Effector memory CD8-positive, alpha-beta T cell (primary cell): ENCODE results near the gene NR2F1.
A peak's percentile ranks its signal among the peaks of the same experiment; 100 is the strongest.

ENCODE experiments used
- ATAC-seq: fragments of 150-1000 bp; cut with Tn5 transposase; replicated peaks from 2 replicates; pipeline ENCODE4 v1.10.0; 2021; ENCODE audit warnings: mild to moderate bottlenecking, moderate library complexity
- DNase-seq, 3 experiments: peaks; one replicate each; pipeline ENCODE4 v3.0.0; 2021
- H3K27ac Mint-ChIP-seq, 2 donors: one replicate each; pipeline ENCODE4 v1.8.0; 2022; ENCODE audit warnings: mild to moderate bottlenecking in 2 of 2, mixed read lengths in 2 of 2, moderate library complexity in 2 of 2
- H3K27me3 Mint-ChIP-seq, 2 donors: one replicate each; pipeline ENCODE4 v1.8.0; 2022; ENCODE audit warnings: mixed read lengths in 2 of 2
- H3K36me3 Mint-ChIP-seq: one replicate; pipeline ENCODE4 v1.8.0; 2022; ENCODE audit warnings: mild to moderate bottlenecking, moderate library complexity, mixed read lengths; ENCODE audit not compliant: insufficient read depth
- H3K4me1 Mint-ChIP-seq, 2 donors: one replicate each; pipeline ENCODE4 v1.8.0; 2022; ENCODE audit warnings: low read depth in 2 of 2, mixed read lengths in 2 of 2
- H3K4me3 Mint-ChIP-seq, 2 donors: one replicate each; pipeline ENCODE4 v1.8.0; 2022; ENCODE audit warnings: mild to moderate bottlenecking in 2 of 2, mixed read lengths in 2 of 2, moderate library complexity in 2 of 2
- H3K9me3 Mint-ChIP-seq, 2 donors: one replicate each; pipeline ENCODE4 v1.8.0; 2022; ENCODE audit warnings: mixed read lengths in 2 of 2

NR2F1 gene

DNA sequence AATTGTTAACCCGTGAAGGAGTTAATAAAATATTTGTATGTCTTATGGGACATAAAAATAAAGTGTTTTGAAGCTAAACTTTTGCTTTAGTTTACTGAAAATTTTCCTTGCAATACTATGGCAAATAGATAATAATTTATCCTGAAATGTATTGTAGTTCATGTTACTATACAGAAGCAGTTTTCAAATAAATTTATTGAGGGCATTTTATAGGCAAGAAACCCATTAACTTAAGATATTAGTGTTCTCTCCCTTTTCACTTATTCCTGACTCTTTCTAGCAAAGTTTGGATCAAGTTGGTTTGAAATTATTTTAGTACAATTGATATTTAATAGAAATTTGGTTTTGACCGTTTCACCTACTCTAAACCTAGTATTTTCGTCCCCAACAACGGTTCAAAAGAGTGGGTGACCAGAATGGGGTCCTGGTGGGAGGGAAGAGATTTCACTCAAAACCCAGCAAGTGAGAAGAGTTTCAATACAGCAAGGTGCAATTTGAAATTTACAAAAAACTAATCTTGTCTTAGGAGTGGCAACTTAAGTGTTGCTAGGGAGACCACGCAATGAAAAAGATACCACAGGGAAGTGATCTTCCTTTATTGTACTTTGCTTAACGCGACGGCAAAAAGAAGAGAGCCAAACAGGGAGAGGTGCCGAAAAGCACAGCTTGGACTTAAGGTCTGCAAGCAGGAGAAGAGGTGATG is 28.4 kb downstream of the NR2F1 start:
- ATAC-seq (no peak), DNase-seq (no peak)
- Mint-ChIP-seq H3K4me1 (peaks cover 0 to 18% of the 10 kb centered on the region in 2 donors), H3K27me3 (peaks cover 0 to 75% of the 10 kb centered on the region in 2 donors), H3K36me3 (peaks cover 5% of the 10 kb centered on the region), H3K4me3 (no peak overlapping the region), H3K27ac (peak overlapping the region in 1 of 2 donors; percentile 55), H3K9me3 (no peaks in the 10 kb centered on the region)

DNA sequence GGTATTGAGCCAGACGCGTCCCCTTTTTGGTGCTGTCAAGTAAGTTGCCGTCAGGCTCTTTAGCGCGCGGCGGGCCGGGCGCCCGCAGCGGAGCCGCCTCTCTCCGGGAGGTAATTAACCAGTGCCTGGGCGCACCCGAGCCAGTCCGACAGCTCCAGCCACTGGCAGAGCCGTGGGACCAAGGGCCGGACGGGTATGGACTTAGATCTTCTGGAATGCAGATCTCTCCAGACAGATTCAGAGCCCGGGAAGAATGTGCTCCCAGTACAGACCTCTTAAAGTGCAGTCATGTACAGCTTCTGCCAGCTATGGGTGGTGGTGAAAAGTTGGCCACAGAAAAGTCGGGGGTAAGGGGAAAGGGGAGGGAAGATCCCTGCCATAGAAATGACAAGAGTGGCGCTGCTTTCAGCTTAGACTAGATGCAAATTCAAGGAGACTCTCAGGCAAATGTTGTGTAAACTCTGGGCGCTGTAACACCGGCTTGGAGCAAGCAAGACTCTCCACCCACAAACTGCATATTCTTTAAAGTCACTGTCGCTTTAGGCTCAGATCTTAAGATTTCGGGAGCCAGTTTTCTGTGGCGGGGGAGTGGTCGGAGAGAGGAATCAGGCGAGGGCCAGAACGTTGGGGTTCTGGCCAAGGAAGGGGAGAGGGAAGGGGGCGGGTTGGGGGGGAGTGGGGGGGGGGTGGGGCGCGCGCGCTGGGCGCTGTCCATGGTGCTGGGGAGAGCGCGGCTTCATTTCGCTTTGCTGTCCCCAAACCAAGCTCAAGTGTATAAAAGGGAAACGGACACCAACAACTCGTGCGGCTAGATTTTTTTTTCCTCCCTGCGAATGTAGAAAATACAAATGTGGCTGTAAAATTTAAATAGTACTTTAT is 29.2 kb downstream of the NR2F1 start:
- H3K27ac Mint-ChIP-seq: peak overlapping the region in 1 of 2 donors; percentile 55
- peak overlapping the region in 1 of 2 donors; percentile 10 for H3K4me3 Mint-ChIP-seq
- DNase-seq (no peak), ATAC-seq (peak; percentile 31)
- H3K9me3 Mint-ChIP-seq: no peaks in the 10 kb centered on the region
- peaks cover 0 to 69% of the 10 kb centered on the region in 2 donors for H3K27me3 Mint-ChIP-seq
- H3K4me1 Mint-ChIP-seq: peaks cover 0 to 18% of the 10 kb centered on the region in 2 donors
- peaks cover 5% of the 10 kb centered on the region for H3K36me3 Mint-ChIP-seq

DNA sequence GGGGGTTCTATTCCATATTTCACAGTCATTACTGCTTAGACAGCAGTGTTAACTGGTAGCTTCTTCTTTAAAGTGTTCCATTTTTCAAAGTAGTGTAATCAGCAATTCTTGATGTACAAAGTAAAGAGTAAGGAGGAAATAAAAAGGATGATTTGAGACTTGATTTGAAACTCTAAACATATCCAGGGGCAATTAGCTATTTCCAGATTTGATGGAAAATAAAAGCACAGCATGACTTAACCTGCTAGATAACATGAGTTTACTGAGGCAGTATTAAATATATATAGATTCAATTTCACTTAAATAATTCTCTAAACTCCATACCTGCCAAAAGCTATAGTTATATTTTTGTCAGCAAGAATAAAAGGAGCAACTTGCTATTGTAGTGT is 29.8 kb downstream of the NR2F1 start:
- no peak for ATAC-seq
- Mint-ChIP-seq H3K9me3 (no peaks in the 10 kb centered on the region), H3K36me3 (peaks cover 5% of the 10 kb centered on the region), H3K27me3 (peaks cover 0 to 63% of the 10 kb centered on the region in 2 donors), H3K4me1 (peaks cover 0 to 12% of the 10 kb centered on the region in 2 donors), H3K4me3 (no peak overlapping the region), H3K27ac (no peak overlapping the region)
- no peak for DNase-seq

DNA sequence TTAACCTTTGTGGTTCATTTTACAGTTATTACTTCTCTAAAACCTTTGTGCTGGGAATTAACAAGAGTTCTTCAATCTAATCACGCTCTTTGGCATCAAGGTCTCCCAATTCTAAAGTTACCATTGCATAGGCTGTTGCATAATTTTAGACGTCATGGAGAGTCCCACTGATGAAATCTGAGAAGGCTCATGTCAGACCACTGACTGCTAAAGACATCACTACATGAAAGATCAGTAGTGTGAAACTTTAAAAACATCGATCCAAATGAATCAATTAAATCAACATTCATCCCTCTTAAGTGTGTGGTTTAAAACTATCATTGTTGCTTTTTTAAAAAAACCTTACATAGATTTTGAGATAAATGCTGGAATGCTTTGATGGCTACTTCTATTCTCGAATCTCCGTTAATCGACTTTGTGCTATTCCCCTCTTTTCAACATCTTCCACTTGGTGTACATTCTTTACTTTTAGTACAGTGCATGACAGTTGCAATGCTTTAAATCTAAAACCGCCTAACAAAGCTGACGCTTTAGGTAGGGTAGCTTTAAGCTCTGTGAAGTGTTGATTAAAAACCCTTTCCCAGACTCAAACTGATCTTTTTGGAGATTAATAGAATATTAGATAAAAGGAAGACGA is 33.6 kb downstream of the NR2F1 start:
- ATAC-seq: no peak
- Mint-ChIP-seq H3K9me3 (no peaks in the 10 kb centered on the region), H3K36me3 (peaks cover 19% of the 10 kb centered on the region), H3K4me3 (no peak overlapping the region), H3K4me1 (peaks cover 10 to 15% of the 10 kb centered on the region in 2 donors), H3K27me3 (peaks cover 0 to 28% of the 10 kb centered on the region in 2 donors), H3K27ac (no peak overlapping the region)
- no peak for DNase-seq

DNA sequence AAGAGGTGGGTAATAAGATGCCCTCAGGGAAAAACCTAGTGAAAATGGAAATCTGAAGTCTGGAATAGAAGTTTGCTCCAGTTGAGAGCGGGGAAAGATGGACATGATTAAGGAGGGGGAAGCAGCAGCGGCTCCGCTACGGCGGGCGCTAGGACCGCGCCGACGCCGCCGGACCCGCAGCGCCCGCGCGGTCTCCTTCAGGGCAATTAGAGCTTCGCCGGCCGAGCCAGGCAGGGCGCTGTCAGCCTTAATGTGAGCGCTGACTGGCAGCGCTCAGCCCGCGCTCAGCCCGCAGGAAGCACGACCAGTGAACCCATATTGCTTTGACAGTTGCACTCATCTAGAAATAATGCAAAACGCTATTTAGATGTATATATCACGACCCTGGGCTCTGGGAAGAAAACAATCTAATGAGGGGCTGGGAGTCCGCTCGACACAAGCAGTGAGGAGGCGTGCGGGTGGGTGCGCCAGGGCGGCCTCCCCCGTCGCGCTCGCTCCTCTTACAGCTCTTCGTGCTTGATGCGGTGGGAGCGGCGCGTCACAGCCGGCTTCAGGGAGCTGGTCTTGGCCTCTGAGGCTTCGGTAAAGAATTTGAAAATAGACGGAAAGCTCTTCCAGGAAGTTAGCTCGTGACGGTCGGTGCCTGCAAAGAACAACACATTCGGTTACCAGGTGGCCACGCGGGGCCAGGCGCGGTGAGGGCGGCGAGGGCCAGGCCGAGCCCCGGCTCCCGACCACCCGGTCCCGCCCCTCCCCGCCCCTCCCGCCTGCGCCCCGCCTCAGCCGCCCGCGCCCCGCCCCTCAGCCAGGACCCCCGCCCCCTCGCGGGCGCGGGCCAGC is 37.7 kb downstream of the NR2F1 start:
- H3K9me3 Mint-ChIP-seq: no peaks in the 10 kb centered on the region
- peak; percentile 56 for ATAC-seq
- H3K4me1 Mint-ChIP-seq: peaks cover 20 to 30% of the 10 kb centered on the region in 2 donors
- H3K27me3 Mint-ChIP-seq: no peaks in the 10 kb centered on the region
- peak overlapping the region; percentile 95 to 99 for H3K27ac Mint-ChIP-seq
- H3K4me3 Mint-ChIP-seq: peak overlapping the region; percentile 93 to 97
- DNase-seq: peak; percentile 56 to 62 (median 58)
- peaks cover 28% of the 10 kb centered on the region for H3K36me3 Mint-ChIP-seq

DNA sequence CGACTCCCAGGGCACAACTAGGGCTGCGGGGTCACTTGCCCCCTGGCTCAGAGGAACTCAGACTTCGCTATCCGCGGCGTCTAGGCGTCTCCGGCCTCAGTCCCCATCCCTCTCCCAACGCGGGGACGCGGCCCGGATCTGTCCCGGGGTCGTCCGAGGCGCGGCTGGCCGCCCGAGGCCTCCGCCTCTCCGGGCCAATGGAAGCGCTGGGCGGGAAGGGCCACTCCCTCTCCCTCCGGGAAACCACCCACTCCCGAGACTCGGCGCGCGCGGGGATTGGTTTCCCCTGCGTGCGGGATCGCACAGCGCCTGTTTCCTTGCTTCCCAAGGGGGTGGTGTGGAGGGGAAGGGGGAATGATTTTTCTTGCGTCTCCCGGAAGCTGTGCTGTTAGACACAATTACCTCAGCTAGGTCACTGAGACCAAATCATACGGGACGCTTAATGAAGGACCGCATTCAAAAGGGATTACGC is 38.3 kb downstream of the NR2F1 start:
- H3K9me3 Mint-ChIP-seq: no peaks in the 10 kb centered on the region

GRCh38 chr5:93622240-93622885 is 39.3 kb downstream of the NR2F1 start:
- no peaks in the 10 kb centered on the region for H3K27me3 Mint-ChIP-seq
- H3K4me3 Mint-ChIP-seq: peak overlapping the region; percentile 93 to 97
- H3K4me1 Mint-ChIP-seq: peaks cover 20 to 30% of the 10 kb centered on the region in 2 donors
- ATAC-seq (peak; percentile 77), DNase-seq (peak; percentile 59 to 64 (median 62))
- peaks cover 28% of the 10 kb centered on the region for H3K36me3 Mint-ChIP-seq
- peak overlapping the region; percentile 95 to 96 for H3K27ac Mint-ChIP-seq
- no peaks in the 10 kb centered on the region for H3K9me3 Mint-ChIP-seq

More for the DNA sequence above, 38.3 kb downstream of the NR2F1 start:
- Mint-ChIP-seq H3K36me3 (peaks cover 28% of the 10 kb centered on the region), H3K27ac (peak overlapping the region; percentile 95 to 99), H3K27me3 (no peaks in the 10 kb centered on the region), H3K4me3 (peak overlapping the region; percentile 93 to 97), H3K4me1 (peaks cover 20 to 30% of the 10 kb centered on the region in 2 donors)
- DNase-seq (peak in 1 of 3 experiments; percentile 15), ATAC-seq (no peak)

- Mint-ChIP-seq H3K4me1 (peaks cover 20 to 30% of the 10 kb centered on the region in 2 donors), H3K9me3 (no peaks in the 10 kb centered on the region), H3K27me3 (no peaks in the 10 kb centered on the region), H3K4me3 (peak overlapping the region in 1 of 2 donors; percentile 35), H3K36me3 (peaks cover 28% of the 10 kb centered on the region), H3K27ac (peak overlapping the region; percentile 95 to 96)
- ATAC-seq: peak; percentile 10
- no peak for DNase-seq
These were observed 40.1 kb downstream of the NR2F1 start for GRCh38 chr5:93623153-93623552.

DNA sequence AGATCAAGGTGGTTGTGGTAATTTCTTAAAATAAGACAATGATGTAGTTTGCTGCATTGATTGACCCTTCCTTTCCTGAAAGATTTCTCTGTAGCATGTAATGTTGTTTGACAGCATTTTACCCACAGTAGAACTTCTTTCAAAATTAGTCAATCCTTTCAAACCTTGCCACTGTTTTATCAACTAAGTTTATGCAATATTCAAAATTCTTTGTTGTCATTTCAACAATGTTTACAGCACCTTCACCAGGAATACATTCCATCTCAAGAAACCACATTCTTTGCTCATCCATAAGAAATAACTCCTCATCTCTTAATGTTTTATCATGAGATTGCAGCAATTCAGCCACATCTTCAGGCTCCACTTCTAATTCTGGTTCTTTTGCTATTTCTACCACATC is 43.8 kb downstream of the NR2F1 start:
- no peaks in the 10 kb centered on the region for H3K27me3 Mint-ChIP-seq
- DNase-seq (no peak), ATAC-seq (no peak)
- H3K36me3 Mint-ChIP-seq: peaks cover 8% of the 10 kb centered on the region
- peaks cover 10 to 18% of the 10 kb centered on the region in 2 donors for H3K4me1 Mint-ChIP-seq
- no peaks in the 10 kb centered on the region for H3K9me3 Mint-ChIP-seq
- no peak overlapping the region for H3K27ac Mint-ChIP-seq
- H3K4me3 Mint-ChIP-seq: no peak overlapping the region

DNA sequence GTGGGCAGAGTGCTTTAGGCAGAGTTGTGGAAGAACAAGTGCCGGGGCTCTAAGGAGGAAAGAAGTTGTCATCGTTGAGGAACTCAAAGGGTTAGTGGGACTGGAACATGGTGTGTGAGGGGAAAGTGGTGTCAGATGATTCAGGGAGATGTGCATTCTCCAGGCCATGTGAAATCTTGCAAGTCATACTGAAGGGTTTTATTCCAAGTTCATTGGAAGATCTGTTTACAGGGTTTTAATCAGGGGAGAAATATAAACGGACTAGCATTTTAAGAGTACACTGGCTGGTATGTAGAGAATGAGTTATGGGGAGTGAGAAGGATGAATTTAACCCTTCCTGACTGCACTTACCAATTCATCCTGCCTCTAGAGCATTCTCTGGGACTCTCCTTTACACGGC is 49.3 kb downstream of the NR2F1 start:
- H3K36me3 Mint-ChIP-seq: no peaks in the 10 kb centered on the region
- no peak for DNase-seq
- no peak for ATAC-seq
- H3K27me3 Mint-ChIP-seq: no peaks in the 10 kb centered on the region
- no peak overlapping the region for H3K4me3 Mint-ChIP-seq
- H3K27ac Mint-ChIP-seq: no peak overlapping the region
- H3K9me3 Mint-ChIP-seq: no peaks in the 10 kb centered on the region
- peaks cover 0 to 4% of the 10 kb centered on the region in 2 donors for H3K4me1 Mint-ChIP-seq

GRCh38 chr5:93635991-93636390 is 53.0 kb downstream of the NR2F1 start:
- ATAC-seq (no peak), DNase-seq (no peak)
- Mint-ChIP-seq H3K4me3 (no peak overlapping the region), H3K4me1 (peaks cover 0 to 4% of the 10 kb centered on the region in 2 donors), H3K27ac (no peak overlapping the region), H3K9me3 (no peaks in the 10 kb centered on the region), H3K27me3 (no peaks in the 10 kb centered on the region), H3K36me3 (no peaks in the 10 kb centered on the region)

- Mint-ChIP-seq H3K27ac (no peak overlapping the region), H3K4me3 (no peak overlapping the region), H3K4me1 (peaks cover 0 to 4% of the 10 kb centered on the region in 2 donors), H3K36me3 (no peaks in the 10 kb centered on the region), H3K9me3 (no peaks in the 10 kb centered on the region), H3K27me3 (no peaks in the 10 kb centered on the region)
- ATAC-seq (no peak), DNase-seq (no peak)
These were observed 53.8 kb downstream of the NR2F1 start for GRCh38 chr5:93636837-93637236.
